Body of pancreas (tissue), 4 donors: Measurements from ENCODE around the gene SMIM12. TPM values are rescaled to one million over a fixed set of nuclear protein-coding genes. Genes with fewer than 3 reads are reported as not detected.

Experiments
- ATAC-seq: fragments of 150-250 bp; one replicate; pipeline ENCODE4 v1.9.1; 2016
- DNase-seq, 4 donors: peaks; one replicate each; pipeline ENCODE4 v3.0.0-alpha.2; 2019
- H3K27ac ChIP-seq, 4 donors: fragments of 200-600 bp; sonication (generic); 1 replicate in 3 of 4; 2 replicates in 1 of 4; pipeline versions ENCODE4 v1.5.1 to v1.6.1; 2016 to 2019; ENCODE audit warnings: mild to moderate bottlenecking in 1 of 4, mixed read lengths in 1 of 4, moderate library complexity in 1 of 4
- H3K27me3 ChIP-seq, 2 donors: fragments of 200-600 bp; sonication (generic); one replicate each; pipeline ENCODE4 v1.6.0; 2016; ENCODE audit warnings: mild to moderate bottlenecking in 1 of 2
- H3K36me3 ChIP-seq, 2 donors: fragments of 200-600 bp; sonication (generic); replicated peaks in 1 of 2; 2 replicates each; pipeline ENCODE4 v1.5.1; 2016; ENCODE audit warnings: low read depth in 2 of 2; ENCODE audit not compliant: insufficient read depth in 1 of 2
- H3K4me1 ChIP-seq: fragments of 200-600 bp; sonication (generic); one replicate; pipeline ENCODE4 v1.6.0; 2016
- H3K4me3 ChIP-seq, 2 donors: fragments of 200-600 bp; sonication (generic); 1 replicate in 1 of 2; 2 replicates in 1 of 2; pipeline ENCODE4 v1.5.1; 2016 to 2019
- H3K9me3 ChIP-seq, 3 donors: fragments of 200-600 bp; sonication (generic); 1 replicate in 2 of 3; 2 replicates in 1 of 3; pipeline ENCODE4 v1.5.1; 2016
- POLR2A ChIP-seq, 3 donors: fragments of 450-650 bp; IDR thresholded peaks; one replicate each; pipeline ENCODE4 v1.6.1; 2016; ENCODE audit warnings: antibody characterized with exemption in 3 of 3, mild to moderate bottlenecking in 2 of 3
- WGBS, 2 donors: methylation state at CpG; one replicate each; pipeline ENCODE4 v1.1.5; 2017; 5-methylcytosine and 5-hydroxymethylcytosine counted together
- intact Hi-C: fragments of 100-400 bp; cut with DNase I; formaldehyde crosslinking; loops from one replicate; pipeline ENCODE4 v1.15.1; 2023
- total RNA-seq, 2 donors: library from RNA; depleted of rRNA; stranded (reverse); fragments of >200 nt; gene quantifications; one replicate each; pipeline ENCODE4 v1.1.0, GENCODE V29; 2016
- TF ChIP-seq, protein P1 (sequence below), 7 experiments: fragments of 450-650 bp in 4 of 7; fragments of 200-600 bp in 3 of 7; sonication (generic) in 3 of 7; IDR thresholded peaks; one replicate each; pipeline ENCODE4 v1.5.1; 2016 to 2019; ENCODE audit warnings: antibody characterized with exemption in 7 of 7

SMIM12 gene
- total RNA-seq, 2 donors from 2014 or later, result 7.8 to 22.1 TPM

GRCh38 chr1:34871443-34872132, 12.0 kb upstream of the SMIM12 start:
- WGBS, 2 donors, result 63 to 68% methylated on average over 16 to 17 of the region's 17 CpGs
- Histone ChIP-seq H3K27ac (no peak overlapping the region), H3K27me3 (no peaks in the 10 kb centered on the region), H3K4me3 (no peak overlapping the region), H3K36me3 (no peaks in the 10 kb centered on the region), H3K9me3 (no peaks in the 10 kb centered on the region), H3K4me1 (peaks cover 5% of the 10 kb centered on the region)
- no peak for DNase-seq
- ATAC-seq, result no peak
- TF ChIP-seq POLR2A (IDR thresholded peaks at IDR 0.05), result no peak
- TF ChIP-seq, protein P1, sequence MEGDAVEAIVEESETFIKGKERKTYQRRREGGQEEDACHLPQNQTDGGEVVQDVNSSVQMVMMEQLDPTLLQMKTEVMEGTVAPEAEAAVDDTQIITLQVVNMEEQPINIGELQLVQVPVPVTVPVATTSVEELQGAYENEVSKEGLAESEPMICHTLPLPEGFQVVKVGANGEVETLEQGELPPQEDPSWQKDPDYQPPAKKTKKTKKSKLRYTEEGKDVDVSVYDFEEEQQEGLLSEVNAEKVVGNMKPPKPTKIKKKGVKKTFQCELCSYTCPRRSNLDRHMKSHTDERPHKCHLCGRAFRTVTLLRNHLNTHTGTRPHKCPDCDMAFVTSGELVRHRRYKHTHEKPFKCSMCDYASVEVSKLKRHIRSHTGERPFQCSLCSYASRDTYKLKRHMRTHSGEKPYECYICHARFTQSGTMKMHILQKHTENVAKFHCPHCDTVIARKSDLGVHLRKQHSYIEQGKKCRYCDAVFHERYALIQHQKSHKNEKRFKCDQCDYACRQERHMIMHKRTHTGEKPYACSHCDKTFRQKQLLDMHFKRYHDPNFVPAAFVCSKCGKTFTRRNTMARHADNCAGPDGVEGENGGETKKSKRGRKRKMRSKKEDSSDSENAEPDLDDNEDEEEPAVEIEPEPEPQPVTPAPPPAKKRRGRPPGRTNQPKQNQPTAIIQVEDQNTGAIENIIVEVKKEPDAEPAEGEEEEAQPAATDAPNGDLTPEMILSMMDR (IDR thresholded peaks at IDR 0.05), result no peak
- intact Hi-C loops, result no loop called here

GRCh38 chr1:34870395-34870794, 10.8 kb upstream of the SMIM12 start:
- H3K36me3 ChIP-seq, result no peaks in the 10 kb centered on the region
- intact Hi-C loops, result no loop called here
- ATAC-seq, result no peak

GRCh38 chr1:34869760-34870159, 10.2 kb upstream of the SMIM12 start:
- WGBS, 2 donors, result 80 to 90% methylated on average over 4 of the region's 4 CpGs
- no peaks in the 10 kb centered on the region for H3K27me3 ChIP-seq
- ATAC-seq, result no peak

More at GRCh38 chr1:34870395-34870794, 10.8 kb upstream of the SMIM12 start:
- H3K4me1 ChIP-seq, result peaks cover 15% of the 10 kb centered on the region
- no peaks in the 10 kb centered on the region for H3K27me3 ChIP-seq
- no peak overlapping the region for H3K4me3 ChIP-seq
- TF ChIP-seq POLR2A (IDR thresholded peaks at IDR 0.05), result no peak
- TF ChIP-seq, protein P1 (IDR thresholded peaks at IDR 0.05), result no peak
- DNase-seq, result no peak
- WGBS, 2 donors, result 47 to 63% methylated on average over 2 of the region's 2 CpGs
- no peak overlapping the region for H3K27ac ChIP-seq
- no peaks in the 10 kb centered on the region for H3K9me3 ChIP-seq

DNA sequence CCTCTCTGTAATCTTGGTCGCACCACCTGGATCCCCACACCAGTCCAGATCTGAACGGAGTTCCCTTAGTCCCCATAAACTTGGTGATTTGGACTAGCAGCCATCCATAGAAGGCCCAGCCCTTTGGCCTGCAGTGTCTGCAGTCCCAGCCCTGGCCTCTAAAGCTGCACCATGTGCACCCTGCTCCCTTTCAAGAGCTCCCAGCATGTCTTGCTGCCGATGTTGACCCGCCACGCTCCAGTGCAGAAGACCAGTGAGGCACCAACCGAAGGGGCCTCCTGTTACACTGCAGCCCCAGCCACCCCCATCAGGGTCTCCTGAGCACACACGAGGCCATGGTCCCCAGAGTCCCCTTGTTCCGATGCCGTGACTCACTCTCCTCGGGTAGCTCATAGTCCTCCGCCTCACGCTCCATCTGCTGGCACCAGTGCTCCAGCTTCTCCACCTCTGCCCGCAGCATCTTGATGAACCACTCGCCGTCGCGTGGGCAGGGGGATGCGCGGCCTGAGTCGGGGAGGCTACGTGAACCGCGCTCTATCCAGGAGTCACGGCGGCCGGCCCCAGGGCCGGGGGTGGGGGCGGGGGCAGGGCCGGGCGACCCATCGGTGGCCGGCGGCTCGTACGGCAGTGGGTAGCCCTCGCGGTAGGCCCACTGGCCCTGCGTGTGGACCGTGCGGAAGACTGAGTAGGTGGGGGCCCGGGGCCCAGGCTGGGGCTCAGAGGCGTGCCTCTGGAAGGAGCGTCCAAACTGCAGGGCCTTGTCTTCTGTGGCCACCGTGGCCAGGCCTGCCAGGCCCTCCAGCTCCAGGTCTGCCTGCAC, 8.9 kb upstream of the SMIM12 start:
- Histone ChIP-seq H3K36me3 (no peaks in the 10 kb centered on the region), H3K4me1 (peaks cover 19% of the 10 kb centered on the region), H3K4me3 (no peak overlapping the region), H3K27ac (no peak overlapping the region), H3K27me3 (no peaks in the 10 kb centered on the region), H3K9me3 (no peaks in the 10 kb centered on the region)
- WGBS, 2 donors, result 88 to 92% methylated on average over 23 to 36 of the region's 44 CpGs
- no peak for DNase-seq
- intact Hi-C loops, result no loop called here
- no peak for ATAC-seq
- no peak for TF ChIP-seq POLR2A (IDR thresholded peaks at IDR 0.05)
- TF ChIP-seq, protein P1 (IDR thresholded peaks at IDR 0.05), result no peak

More at GRCh38 chr1:34869760-34870159, 10.2 kb upstream of the SMIM12 start:
- no peak for DNase-seq
- Histone ChIP-seq H3K9me3 (no peaks in the 10 kb centered on the region), H3K4me1 (peaks cover 19% of the 10 kb centered on the region), H3K4me3 (no peak overlapping the region), H3K27ac (no peak overlapping the region), H3K36me3 (no peaks in the 10 kb centered on the region)
- TF ChIP-seq, protein P1 (IDR thresholded peaks at IDR 0.05), result no peak
- TF ChIP-seq POLR2A (IDR thresholded peaks at IDR 0.05), result no peak
- intact Hi-C loops, result no loop called here
